Prostate gland (tissue), 2 donors: ENCODE results near the gene PTER. TPM values are rescaled to one million over a fixed set of nuclear protein-coding genes. Genes with fewer than 3 reads are reported as not detected.

Source experiments
- DNase-seq: peaks from one replicate; pipeline ENCODE4 v3.0.0-alpha.2; 2019; ENCODE audit warnings: low spot score
- H3K27ac ChIP-seq, 2 donors: fragments of 200-600 bp; sonication (generic); 2 replicates each; pipeline ENCODE4 v1.5.1; 2017 to 2019
- H3K27me3 ChIP-seq: fragments of 200-600 bp; sonication (generic); replicated peaks from 2 replicates; pipeline ENCODE4 v1.5.1; 2019; ENCODE audit not compliant: insufficient read depth
- H3K36me3 ChIP-seq, 2 donors: fragments of 200-600 bp; sonication (generic); 1 replicate in 1 of 2; 2 replicates in 1 of 2; pipeline versions ENCODE4 v1.5.1 to v1.8.1; 2017 to 2019
- H3K4me1 ChIP-seq: fragments of 200-600 bp; sonication (generic); replicated peaks from 2 replicates; pipeline ENCODE4 v1.5.1; 2019
- H3K4me3 ChIP-seq, 2 donors: fragments of 200-600 bp; sonication (generic); 2 replicates each; pipeline ENCODE4 v1.5.1; 2017 to 2019
- H3K9me3 ChIP-seq: fragments of 200-600 bp; sonication (generic); 2 replicates; pipeline ENCODE4 v1.5.1; 2017
- POLR2A ChIP-seq: fragments of 450-650 bp; IDR thresholded peaks from one replicate; pipeline ENCODE4 v1.6.1; 2016; ENCODE audit warnings: antibody characterized with exemption, mild to moderate bottlenecking
- POLR2AphosphoS5 ChIP-seq: sonication (generic); formaldehyde crosslinking; IDR thresholded peaks from one replicate; pipeline ENCODE4 v1.6.1; 2017; ENCODE audit warnings: antibody characterized with exemption
- WGBS: methylation state at CpG from one replicate; pipeline ENCODE4 v1.1.5; 2018; 5-methylcytosine and 5-hydroxymethylcytosine counted together
- intact Hi-C: fragments of 100-400 bp; cut with DNase I; formaldehyde crosslinking; loops from one replicate; pipeline ENCODE4 v1.14.2; 2022
- total RNA-seq, 2 donors: library from RNA; depleted of rRNA; stranded (reverse); fragments of >200 nt; gene quantifications; one replicate each; pipeline ENCODE4 v1.1.0, GENCODE V29; 2016
- TF ChIP-seq, protein P1 (sequence below), 4 experiments: fragments of 200-600 bp in 2 of 4; fragments of 450-650 bp in 2 of 4; sonication (generic) in 2 of 4; IDR thresholded peaks; 1 replicate in 3 of 4; 2 replicates in 1 of 4; pipeline ENCODE4 v1.5.1; 2016 to 2019; ENCODE audit warnings: antibody characterized with exemption in 4 of 4, mild to moderate bottlenecking in 2 of 4, moderate library complexity in 2 of 4

PTER gene
- total RNA-seq, 2 donors from 2014 or later, result 10.4 to 18.8 TPM

DNA sequence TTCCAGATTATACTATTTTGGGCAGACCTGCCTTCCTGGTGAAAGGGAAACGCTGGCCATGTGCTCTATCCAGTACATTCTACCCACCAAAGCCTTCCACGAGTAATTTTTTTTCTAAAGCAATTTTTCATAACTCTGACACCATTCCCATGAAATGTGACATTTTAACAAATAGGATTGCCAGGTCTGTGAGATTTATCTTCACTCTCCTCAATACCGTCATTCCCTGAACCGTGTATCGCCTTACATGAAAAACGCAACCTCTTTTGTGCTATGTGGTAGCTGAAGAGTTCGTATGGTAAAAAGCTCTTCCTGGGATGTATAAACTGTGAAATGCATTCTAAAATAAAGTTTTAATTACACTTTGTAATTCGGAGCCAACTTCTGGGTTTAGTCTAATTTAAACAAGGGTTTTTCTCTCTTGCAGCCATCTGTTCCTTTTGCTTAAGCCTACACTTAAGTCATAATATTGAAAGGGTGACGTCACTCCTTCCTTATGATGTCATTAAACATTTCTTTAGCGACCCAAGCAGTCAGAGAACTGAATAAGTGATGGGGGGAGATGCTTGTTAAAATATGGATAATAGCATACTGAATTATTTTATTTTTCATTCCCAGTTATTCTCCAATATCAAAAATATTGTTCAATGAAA is 57.2 kb downstream of the PTER start:
- H3K9me3 ChIP-seq, result no peaks in the 10 kb centered on the region
- no peaks in the 10 kb centered on the region for H3K4me1 ChIP-seq
- H3K27ac ChIP-seq, result no peak overlapping the region
- intact Hi-C loops, result no loop called here
- no peaks in the 10 kb centered on the region for H3K36me3 ChIP-seq
- DNase-seq, result no peak
- no peak overlapping the region for H3K4me3 ChIP-seq
- 83% methylated on average over 10 of the region's 10 CpGs for WGBS
- TF ChIP-seq, protein P1, sequence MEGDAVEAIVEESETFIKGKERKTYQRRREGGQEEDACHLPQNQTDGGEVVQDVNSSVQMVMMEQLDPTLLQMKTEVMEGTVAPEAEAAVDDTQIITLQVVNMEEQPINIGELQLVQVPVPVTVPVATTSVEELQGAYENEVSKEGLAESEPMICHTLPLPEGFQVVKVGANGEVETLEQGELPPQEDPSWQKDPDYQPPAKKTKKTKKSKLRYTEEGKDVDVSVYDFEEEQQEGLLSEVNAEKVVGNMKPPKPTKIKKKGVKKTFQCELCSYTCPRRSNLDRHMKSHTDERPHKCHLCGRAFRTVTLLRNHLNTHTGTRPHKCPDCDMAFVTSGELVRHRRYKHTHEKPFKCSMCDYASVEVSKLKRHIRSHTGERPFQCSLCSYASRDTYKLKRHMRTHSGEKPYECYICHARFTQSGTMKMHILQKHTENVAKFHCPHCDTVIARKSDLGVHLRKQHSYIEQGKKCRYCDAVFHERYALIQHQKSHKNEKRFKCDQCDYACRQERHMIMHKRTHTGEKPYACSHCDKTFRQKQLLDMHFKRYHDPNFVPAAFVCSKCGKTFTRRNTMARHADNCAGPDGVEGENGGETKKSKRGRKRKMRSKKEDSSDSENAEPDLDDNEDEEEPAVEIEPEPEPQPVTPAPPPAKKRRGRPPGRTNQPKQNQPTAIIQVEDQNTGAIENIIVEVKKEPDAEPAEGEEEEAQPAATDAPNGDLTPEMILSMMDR (IDR thresholded peaks at IDR 0.05), result no peak
- TF ChIP-seq POLR2AphosphoS5 (no peak), POLR2A (no peak)
- H3K27me3 ChIP-seq, result no peaks in the 10 kb centered on the region

GRCh38 chr10:16497911-16498310 is 61.1 kb downstream of the PTER start:
- intact Hi-C loops, result no loop called here
- WGBS, result 97% methylated on average over 4 of the region's 4 CpGs

GRCh38 chr10:16505161-16505560 is 68.4 kb downstream of the PTER start:
- no peaks in the 10 kb centered on the region for H3K4me1 ChIP-seq
- no peak overlapping the region for H3K4me3 ChIP-seq
- DNase-seq, result no peak
- 97% methylated on average over 1 of the region's 1 CpG for WGBS
- TF ChIP-seq POLR2A (no peak), POLR2AphosphoS5 (no peak)
- TF ChIP-seq, protein P1 (IDR thresholded peaks at IDR 0.05), result no peak
- H3K36me3 ChIP-seq, result no peaks in the 10 kb centered on the region
- H3K27me3 ChIP-seq, result no peaks in the 10 kb centered on the region
- no peaks in the 10 kb centered on the region for H3K9me3 ChIP-seq
- no peak overlapping the region for H3K27ac ChIP-seq
- intact Hi-C loops, result no loop called here

More at GRCh38 chr10:16497911-16498310, 61.1 kb downstream of the PTER start:
- Histone ChIP-seq H3K4me1 (no peaks in the 10 kb centered on the region), H3K4me3 (no peak overlapping the region), H3K9me3 (no peaks in the 10 kb centered on the region), H3K36me3 (no peaks in the 10 kb centered on the region), H3K27me3 (no peaks in the 10 kb centered on the region), H3K27ac (no peak overlapping the region)
- no peak for TF ChIP-seq POLR2A
- no peak for DNase-seq

DNA sequence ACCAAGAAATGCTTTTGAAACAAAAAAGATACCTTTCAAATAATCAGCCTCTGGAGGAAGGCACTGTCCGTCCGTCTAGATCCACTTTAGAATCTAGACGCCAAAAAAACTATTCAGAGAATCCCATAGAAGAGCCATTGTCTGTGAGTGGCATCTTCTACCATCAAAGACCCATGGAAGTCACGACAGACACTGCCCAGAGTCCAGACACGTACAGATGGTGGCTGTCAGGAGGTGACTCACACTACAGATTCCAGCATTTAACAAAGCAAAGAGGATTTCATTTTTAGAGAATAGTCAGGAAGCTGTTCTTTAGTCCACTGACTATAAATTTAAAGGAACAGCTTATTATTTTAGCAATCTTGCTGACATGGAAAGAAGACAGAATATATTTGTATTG is 73.2 kb downstream of the PTER start:
- WGBS, result 57% methylated on average over 5 of the region's 5 CpGs
- intact Hi-C loops, result no loop called here
- DNase-seq, result no peak

DNA sequence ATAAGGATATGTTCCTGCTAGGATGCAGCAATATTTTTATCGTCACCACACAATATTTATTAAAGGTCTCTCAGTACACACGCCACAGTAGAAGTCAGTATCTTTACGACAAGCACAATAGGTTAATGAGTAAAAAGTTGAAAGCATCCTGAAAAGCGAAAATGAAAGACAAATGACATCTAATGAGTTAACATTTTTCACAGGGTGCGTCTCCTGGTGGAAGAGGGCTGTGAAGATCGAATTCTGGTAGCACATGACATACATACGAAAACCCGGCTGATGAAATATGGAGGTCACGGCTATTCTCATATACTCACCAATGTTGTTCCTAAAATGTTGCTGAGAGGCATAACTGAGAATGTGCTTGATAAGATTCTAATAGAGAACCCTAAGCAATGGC is 74.0 kb downstream of the PTER start:
- H3K36me3 ChIP-seq, result no peaks in the 10 kb centered on the region
- TF ChIP-seq POLR2AphosphoS5 (no peak), POLR2A (no peak)
- TF ChIP-seq, protein P1 (IDR thresholded peaks at IDR 0.05), result no peak
- 87% methylated on average over 9 of the region's 9 CpGs for WGBS
- no peak overlapping the region for H3K4me3 ChIP-seq
- intact Hi-C loops, result no loop called here
- H3K4me1 ChIP-seq, result no peaks in the 10 kb centered on the region
- DNase-seq, result no peak
- H3K9me3 ChIP-seq, result no peaks in the 10 kb centered on the region
- H3K27me3 ChIP-seq, result no peaks in the 10 kb centered on the region
- H3K27ac ChIP-seq, result no peak overlapping the region

More for the DNA sequence above, 73.2 kb downstream of the PTER start:
- H3K27me3 ChIP-seq, result no peaks in the 10 kb centered on the region
- no peaks in the 10 kb centered on the region for H3K4me1 ChIP-seq
- H3K36me3 ChIP-seq, result no peaks in the 10 kb centered on the region
- no peak overlapping the region for H3K4me3 ChIP-seq
- no peaks in the 10 kb centered on the region for H3K9me3 ChIP-seq
- H3K27ac ChIP-seq, result no peak overlapping the region
- TF ChIP-seq POLR2AphosphoS5, result no peak

- no peaks in the 10 kb centered on the region for H3K36me3 ChIP-seq
- TF ChIP-seq POLR2AphosphoS5 (no peak), POLR2A (no peak)
- TF ChIP-seq, protein P1 (IDR thresholded peaks at IDR 0.05), result no peak
- H3K4me1 ChIP-seq, result no peaks in the 10 kb centered on the region
- H3K9me3 ChIP-seq, result no peaks in the 10 kb centered on the region
- WGBS, result 65% methylated on average over 4 of the region's 4 CpGs
- no peak overlapping the region for H3K27ac ChIP-seq
- no peak for DNase-seq
- no peaks in the 10 kb centered on the region for H3K27me3 ChIP-seq
- H3K4me3 ChIP-seq, result no peak overlapping the region
- intact Hi-C loops, result no loop called here
These were observed 82.0 kb downstream of the PTER start for GRCh38 chr10:16518822-16519221.
